Left kidney (tissue), 2 donors: ENCODE measurements around the gene APOL1. TPM values are rescaled to one million over a fixed set of nuclear protein-coding genes. Genes with fewer than 3 reads are reported as not detected.
"Not testable (repeated sequence)": the region's sequence is repeated elsewhere in the genome, so short reads cannot be mapped to it uniquely, and the experiment has no call there.

ENCODE experiments used
- DNase-seq: peaks from one replicate; pipeline ENCODE4 v3.0.0-alpha.2; 2013
- polyA plus RNA-seq: library from polyadenylated mRNA; unstranded; fragments of 120-200 nt; gene quantifications from one replicate; pipeline ENCODE4 v1.2.1, GENCODE V29; 2013; ENCODE audit not compliant: insufficient read length

Gene APOL1
- polyA plus RNA-seq, 1 donor, result 11.7 TPM

- DNase-seq, result no peak
These were observed 14.1 kb downstream of the APOL1 start for GRCh38 chr22:36267058-36267457.

- DNase-seq, result no peak
These were observed 15.1 kb downstream of the APOL1 start for GRCh38 chr22:36267896-36268485.

DNA sequence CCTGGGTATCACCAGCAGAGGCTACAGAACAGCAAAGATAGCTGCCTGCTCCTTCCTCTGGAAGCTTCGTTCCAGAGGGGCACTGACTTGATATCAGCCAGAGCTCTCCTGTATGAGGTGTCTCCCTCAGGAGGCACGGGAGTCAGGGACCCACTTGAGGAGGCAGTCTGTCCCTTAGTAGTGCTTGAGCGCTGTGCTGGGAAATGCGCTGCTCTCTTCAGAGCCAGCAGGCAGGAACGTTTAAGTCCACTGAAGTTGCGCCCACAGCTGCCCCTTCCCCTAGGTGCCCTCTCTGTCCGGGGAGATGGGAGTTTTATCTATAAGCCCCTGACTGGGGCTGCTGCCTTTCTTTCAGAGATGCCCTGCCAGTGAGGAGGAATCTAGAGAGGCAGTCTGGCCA, 18.3 kb downstream of the APOL1 start:
- not testable (repeated sequence) for DNase-seq

DNA sequence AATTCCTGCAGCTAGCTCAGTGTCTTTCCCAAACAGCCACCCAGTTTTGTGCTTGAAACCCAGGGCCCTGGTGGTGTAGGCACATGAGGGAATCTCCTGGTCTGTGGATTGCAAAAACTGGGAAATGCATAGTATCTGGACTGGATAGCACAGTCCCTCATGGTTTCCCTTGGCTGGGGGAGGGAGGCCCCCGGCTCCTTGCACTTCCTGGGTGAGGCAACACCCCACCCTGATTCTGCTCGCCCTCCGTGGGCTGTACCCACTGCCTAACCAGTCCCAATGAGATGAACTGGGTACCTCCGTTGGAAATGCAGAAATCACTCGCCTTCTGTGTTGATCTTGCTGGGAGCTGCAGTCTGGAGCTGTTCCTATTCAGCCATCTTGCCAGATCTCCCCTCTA, 19.0 kb downstream of the APOL1 start:
- DNase-seq, result not testable (repeated sequence)

DNA sequence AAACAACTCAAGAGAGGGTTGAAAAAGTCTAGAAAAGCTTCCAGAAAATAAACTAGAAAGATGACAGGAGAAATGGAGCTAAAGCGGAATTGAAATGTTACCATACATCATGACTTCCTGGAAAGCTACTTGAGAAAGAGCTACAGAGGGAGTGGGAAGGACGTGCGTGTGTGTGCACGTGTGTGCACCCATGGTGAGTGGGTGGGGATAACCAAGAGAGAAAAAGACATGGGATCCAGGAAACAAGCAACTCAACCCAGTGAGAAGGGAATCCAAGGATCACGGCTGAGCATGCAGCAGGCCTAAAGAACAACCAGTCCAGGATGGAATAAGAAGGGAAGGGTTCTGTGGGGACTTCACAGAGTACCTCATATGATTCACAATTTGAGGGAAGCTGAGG, 21.6 kb downstream of the APOL1 start:
- DNase-seq, result no peak

GRCh38 chr22:36277482-36278291, 24.8 kb downstream of the APOL1 start:
- DNase-seq, result no peak

DNA sequence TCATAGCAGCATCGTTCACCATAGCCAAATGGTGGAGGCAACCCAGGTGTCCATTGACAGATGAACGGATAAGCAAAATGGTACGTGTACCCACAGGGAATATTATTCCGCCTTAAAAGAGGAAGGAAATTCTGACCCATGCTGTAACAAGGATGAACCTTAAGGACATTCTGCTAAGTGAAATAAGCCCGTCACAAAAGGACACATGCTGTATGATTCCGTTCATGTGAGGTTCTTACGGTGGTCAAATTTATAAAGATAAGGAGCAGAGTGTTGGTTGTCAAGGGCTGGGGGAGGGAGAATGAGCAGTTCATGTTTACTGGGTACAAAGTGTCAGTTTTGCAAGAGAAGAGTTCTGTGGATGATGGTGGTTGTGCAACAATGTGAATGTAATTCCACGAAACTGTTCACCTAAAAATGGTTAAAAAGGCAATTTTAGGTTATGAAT, 26.3 kb downstream of the APOL1 start:
- no peak for DNase-seq

GRCh38 chr22:36280379-36280778, 27.4 kb downstream of the APOL1 start:
- no peak for DNase-seq

GRCh38 chr22:36281781-36282327, 28.9 kb downstream of the APOL1 start:
- no peak for DNase-seq

GRCh38 chr22:36282328-36282831, 29.4 kb downstream of the APOL1 start:
- DNase-seq, result no peak

DNA sequence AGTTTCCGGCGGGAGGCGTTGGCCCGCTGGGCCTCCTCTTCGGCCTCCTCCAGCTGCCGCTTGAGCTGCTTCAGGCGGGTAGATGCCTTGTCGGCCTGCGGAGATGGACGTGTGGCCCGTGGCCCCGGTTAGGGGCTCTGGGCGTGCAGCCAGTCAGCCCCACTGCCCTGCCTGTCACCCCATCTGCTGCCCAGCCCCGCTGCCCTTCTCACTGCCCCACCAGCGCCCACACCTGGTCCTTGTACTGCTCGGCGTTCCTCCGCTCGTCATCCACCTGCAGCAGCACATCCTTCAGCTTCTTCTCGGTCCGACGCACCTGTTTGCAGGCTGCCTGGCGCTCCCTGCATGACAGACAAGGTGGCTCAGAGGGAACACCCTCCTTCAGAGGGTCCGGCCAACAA, 31.2 kb downstream of the APOL1 start:
- no peak for DNase-seq

DNA sequence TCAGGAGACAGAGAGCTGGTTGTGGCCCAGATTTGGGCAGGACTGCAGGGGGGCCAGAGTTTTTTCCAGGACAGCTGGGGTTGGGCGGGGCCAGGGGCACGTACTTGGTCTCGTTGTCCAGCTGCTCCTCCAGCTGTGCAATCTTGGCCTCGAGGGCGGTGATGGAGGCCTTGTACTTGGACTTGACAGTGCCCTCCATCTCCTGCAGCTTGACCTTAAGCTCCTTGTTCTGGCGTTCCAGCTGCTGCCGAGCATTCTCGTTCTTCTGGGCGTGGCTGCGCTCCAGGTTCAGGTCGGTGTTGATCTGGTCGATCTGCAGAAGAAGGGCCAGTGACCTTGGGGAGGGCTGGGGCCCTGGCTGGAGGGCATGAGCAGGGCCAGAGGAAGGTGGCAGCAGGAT, 32.1 kb downstream of the APOL1 start:
- no peak for DNase-seq

- DNase-seq, result no peak
These were observed 32.6 kb downstream of the APOL1 start for GRCh38 chr22:36285545-36285944.

GRCh38 chr22:36286096-36286957, 33.4 kb downstream of the APOL1 start:
- DNase-seq, result peak; percentile 55

DNA sequence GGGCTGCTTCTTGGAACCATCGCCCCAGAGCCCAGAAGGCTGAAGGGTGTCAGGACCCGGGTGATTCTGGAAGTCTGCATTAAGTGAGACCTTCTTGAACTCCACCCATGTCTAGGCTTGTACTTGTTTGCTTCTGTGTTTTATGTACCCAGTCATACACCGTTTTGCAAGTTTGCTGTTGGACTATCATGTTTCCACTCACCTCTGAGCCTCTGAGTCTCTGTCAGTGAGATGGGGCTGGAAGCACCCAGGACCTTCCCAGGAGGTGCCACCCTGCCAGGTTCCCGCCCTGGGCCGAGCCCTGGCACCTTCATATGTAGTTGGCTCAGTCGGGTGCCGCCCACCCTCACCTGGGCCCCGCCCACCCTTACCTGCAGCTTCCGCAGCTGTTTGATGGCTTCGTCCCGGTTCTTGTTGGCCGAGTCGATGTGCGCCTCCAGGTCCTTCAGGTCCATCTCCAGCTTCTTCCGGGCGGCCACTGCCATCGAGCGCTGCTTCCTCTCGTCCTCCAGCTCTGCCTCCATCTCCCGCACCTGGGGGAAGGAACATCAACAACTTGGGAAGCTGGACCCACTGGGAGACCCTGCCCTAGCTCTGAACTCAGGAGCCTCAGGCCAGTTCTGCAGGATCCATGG, 35.1 kb downstream of the APOL1 start:
- DNase-seq, result no peak

GRCh38 chr22:36288571-36289405, 35.9 kb downstream of the APOL1 start:
- no peak for DNase-seq

DNA sequence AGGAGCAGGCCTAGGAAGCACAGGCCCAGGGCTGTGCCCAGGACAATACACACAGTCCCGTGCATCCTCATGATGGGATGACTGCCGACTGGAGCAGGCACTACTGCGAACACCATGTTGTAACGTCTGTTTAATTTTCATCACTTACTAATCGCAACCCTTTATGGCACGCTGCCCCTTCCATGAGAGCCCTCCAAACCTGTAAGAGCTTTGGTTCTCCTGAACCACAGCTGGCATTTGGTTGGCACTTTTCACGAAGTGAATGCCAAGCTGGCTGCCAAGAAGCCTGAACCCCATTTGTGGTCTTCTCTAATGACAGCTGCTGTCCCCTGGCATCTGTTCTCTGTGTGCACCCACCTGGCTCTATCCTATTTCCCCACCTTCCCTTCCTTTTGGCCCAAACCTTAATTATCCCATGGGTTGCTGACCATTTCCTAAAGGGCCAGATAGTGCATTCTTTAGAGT, 36.5 kb downstream of the APOL1 start:
- no peak for DNase-seq

DNA sequence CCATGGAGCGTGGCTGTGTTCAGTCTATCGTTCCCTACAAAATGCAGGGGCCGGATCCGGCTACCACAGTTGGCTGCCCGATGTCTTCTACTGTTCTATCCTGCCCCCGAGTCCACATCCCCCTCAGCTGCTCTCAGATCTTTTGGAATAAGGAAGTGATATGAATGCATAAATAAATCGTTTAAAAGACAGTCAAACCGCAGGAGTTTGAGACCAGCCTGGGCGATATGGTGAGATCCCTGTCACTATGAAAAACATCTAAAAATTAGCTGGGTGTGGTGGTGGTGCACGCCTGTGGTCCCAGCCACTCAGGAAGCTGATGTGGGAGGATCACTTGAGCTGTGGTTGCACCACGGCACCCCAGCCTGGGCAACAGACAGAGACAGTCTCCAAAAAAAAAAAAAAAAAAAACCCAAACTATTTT, 37.0 kb downstream of the APOL1 start:
- not testable (repeated sequence) for DNase-seq

- DNase-seq, result not testable (repeated sequence)
These were observed 37.6 kb downstream of the APOL1 start for GRCh38 chr22:36290391-36291075.
